ENCODE measurements around the gene LRIG3.

GRCh38 chr12:58954002-58954401 is 33.7 kb upstream of the LRIG3 start:
- TF ChIP-seq CSRNP3 (CRISPR knock-in tag; IDR thresholded peaks at IDR 0.05) (no peak), ZNF70 (CRISPR knock-in tag; IDR thresholded peaks at IDR 0.05) (no peak), PATZ1 (CRISPR knock-in tag; IDR thresholded peaks at IDR 0.05; ENCODE audit: borderline replicate concordance) (no peak), CREB5 (CRISPR knock-in tag; IDR thresholded peaks at IDR 0.05; ENCODE audit: low read depth) (no peak), POU6F1 (CRISPR knock-in tag; IDR thresholded peaks at IDR 0.05; ENCODE audit: borderline replicate concordance, low read depth) (no peak), ZNF8 (CRISPR knock-in tag; IDR thresholded peaks at IDR 0.05) (no peak), TSHZ2 (CRISPR knock-in tag; IDR thresholded peaks at IDR 0.05) (no peak), ZFP3 (CRISPR knock-in tag; IDR thresholded peaks at IDR 0.05) (no peak), RARB (CRISPR knock-in tag; IDR thresholded peaks at IDR 0.05) (no peak), TOX (CRISPR knock-in tag; IDR thresholded peaks at IDR 0.05; ENCODE audit: borderline replicate concordance) (no peak), ZFP30 (CRISPR knock-in tag; IDR thresholded peaks at IDR 0.05) (no peak)

All from SK-N-SH treated with all-trans-retinoic acid at 6 μM for 48 hours (cell line).